NB4 (cell line): ENCODE results near the gene PNPLA5.

Source experiments
- CTCF ChIP-seq: IDR thresholded peaks from one replicate; pipeline ENCODE4 v1.5.1; 2012; ENCODE audit warnings: low read depth, low read length
- POLR2A ChIP-seq: IDR thresholded peaks from 2 replicates; pipeline ENCODE4 v1.6.1; 2011; ENCODE audit warnings: mild to moderate bottlenecking; ENCODE audit not compliant: insufficient read length; ENCODE audit errors: extremely low read depth
- TF ChIP-seq, protein P1 (sequence below): IDR thresholded peaks from 2 replicates; pipeline ENCODE4 v1.6.1; 2011; ENCODE audit warnings: low read depth, low read length

- TF ChIP-seq CTCF (no peak), POLR2A (no peak)
- TF ChIP-seq, protein P1, sequence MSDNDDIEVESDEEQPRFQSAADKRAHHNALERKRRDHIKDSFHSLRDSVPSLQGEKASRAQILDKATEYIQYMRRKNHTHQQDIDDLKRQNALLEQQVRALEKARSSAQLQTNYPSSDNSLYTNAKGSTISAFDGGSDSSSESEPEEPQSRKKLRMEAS = no peak
Measured at GRCh38 chr22:43857367-43857766, 34.4 kb downstream of the PNPLA5 start.
